Mesenchymal stem cell (in vitro differentiated cells and primary cell): ENCODE results near the gene ACSS1.
A peak's percentile ranks its signal among the peaks of the same experiment; 100 is the strongest.

ENCODE experiments used
- DNase-seq: peaks from one replicate; pipeline ENCODE4 v3.0.0-alpha.2; 2013
- H2AFZ ChIP-seq: one replicate; pipeline ENCODE4 v1.6.1; 2013; ENCODE audit warnings: low read depth, mild to moderate bottlenecking, control low read depth, inconsistent platforms, low read length, moderate library complexity
- H2AK5ac ChIP-seq: 2 replicates; pipeline ENCODE4 v1.6.1; 2013; ENCODE audit warnings: low read length, moderate library complexity, mild to moderate bottlenecking, inconsistent platforms; ENCODE audit not compliant: severe bottlenecking
- H2BK120ac ChIP-seq: one replicate; pipeline ENCODE4 v1.6.1; 2013; ENCODE audit warnings: low read depth, mild to moderate bottlenecking, inconsistent platforms, low read length, moderate library complexity
- H2BK12ac ChIP-seq, 2 experiments: one replicate each; pipeline ENCODE4 v1.6.1; 2013; ENCODE audit warnings: inconsistent platforms in 2 of 2, low read length in 2 of 2, mild to moderate bottlenecking in 2 of 2, moderate library complexity in 2 of 2, control low read depth in 1 of 2
- H2BK15ac ChIP-seq: one replicate; pipeline ENCODE4 v1.6.1; 2013; ENCODE audit warnings: mild to moderate bottlenecking, low read depth, inconsistent platforms; ENCODE audit not compliant: poor library complexity, severe bottlenecking
- H2BK5ac ChIP-seq: 2 replicates; pipeline ENCODE4 v1.6.1; 2013; ENCODE audit warnings: low read depth, mild to moderate bottlenecking, low read length, control low read depth, inconsistent platforms; ENCODE audit not compliant: poor library complexity, severe bottlenecking
- H3K14ac ChIP-seq, 2 experiments: one replicate each; pipeline ENCODE4 v1.6.1; 2013; ENCODE audit warnings: inconsistent platforms in 2 of 2, low read length in 2 of 2, control low read depth in 1 of 2, mild to moderate bottlenecking in 1 of 2, moderate library complexity in 1 of 2
- H3K18ac ChIP-seq, 2 experiments: one replicate each; pipeline ENCODE4 v1.6.1; 2013; ENCODE audit warnings: inconsistent platforms in 2 of 2, low read length in 2 of 2, control low read depth in 1 of 2, low read depth in 1 of 2, mild to moderate bottlenecking in 1 of 2
- H3K23ac ChIP-seq, 2 experiments: one replicate each; pipeline ENCODE4 v1.6.1; 2013; ENCODE audit warnings: inconsistent platforms in 2 of 2, low read length in 2 of 2, mild to moderate bottlenecking in 2 of 2, moderate library complexity in 2 of 2, control low read depth in 1 of 2
- H3K27ac ChIP-seq: 2 replicates; pipeline ENCODE4 v1.5.1; 2013; ENCODE audit warnings: mild to moderate bottlenecking, moderate library complexity, low read length, control low read depth, inconsistent platforms; ENCODE audit not compliant: poor library complexity, severe bottlenecking
- H3K27me3 ChIP-seq, 2 experiments: 2 replicates each; pipeline versions ENCODE4 v1.6.1 to v1.7.0; 2013; ENCODE audit warnings: low read length in 2 of 2, mild to moderate bottlenecking in 2 of 2, moderate library complexity in 2 of 2, control low read depth in 1 of 2, inconsistent platforms in 1 of 2; ENCODE audit not compliant: control insufficient read depth in 1 of 2, insufficient read depth in 1 of 2
- H3K36me3 ChIP-seq, 2 experiments: 2 replicates each; pipeline versions ENCODE4 v1.6.1 to v1.7.0; 2013; ENCODE audit warnings: low read length in 2 of 2, control low read depth in 1 of 2, inconsistent platforms in 1 of 2, low read depth in 1 of 2, mild to moderate bottlenecking in 1 of 2; ENCODE audit not compliant: insufficient read depth in 2 of 2, control insufficient read depth in 1 of 2
- H3K4ac ChIP-seq, 2 experiments: one replicate each; pipeline ENCODE4 v1.6.1; 2013; ENCODE audit warnings: inconsistent platforms in 2 of 2, low read length in 2 of 2, mild to moderate bottlenecking in 2 of 2, moderate library complexity in 2 of 2, control low read depth in 1 of 2, low read depth in 1 of 2
- H3K4me1 ChIP-seq: 2 replicates; pipeline ENCODE4 v1.6.1; 2013; ENCODE audit warnings: low read depth, low read length, control low read depth; ENCODE audit not compliant: control insufficient read depth, insufficient read depth
- H3K4me2 ChIP-seq: 2 replicates; pipeline ENCODE4 v1.6.1; 2013; ENCODE audit warnings: low read length, mild to moderate bottlenecking, inconsistent platforms; ENCODE audit not compliant: poor library complexity, severe bottlenecking
- H3K4me3 ChIP-seq, 2 experiments: 2 replicates each; pipeline versions ENCODE4 v1.5.1 to v1.7.0; 2013; ENCODE audit warnings: low read length in 2 of 2, mild to moderate bottlenecking in 2 of 2, control low read depth in 1 of 2, low read depth in 1 of 2; ENCODE audit not compliant: insufficient read depth in 1 of 2
- H3K79me1 ChIP-seq: replicated peaks from 2 replicates; pipeline ENCODE4 v1.6.1; 2013; ENCODE audit warnings: mild to moderate bottlenecking, control low read depth, low read length, inconsistent platforms; ENCODE audit not compliant: poor library complexity, severe bottlenecking
- H3K9ac ChIP-seq: 2 replicates; pipeline ENCODE4 v1.7.0; 2013; ENCODE audit warnings: mild to moderate bottlenecking, low read length, moderate library complexity
- H3K9me3 ChIP-seq: 2 replicates; pipeline ENCODE4 v1.7.0; 2013; ENCODE audit warnings: mild to moderate bottlenecking, low read length; ENCODE audit not compliant: control insufficient read depth
- H4K8ac ChIP-seq: one replicate; pipeline ENCODE4 v1.6.1; 2013; ENCODE audit warnings: inconsistent platforms, mild to moderate bottlenecking, low read length, moderate library complexity
- H4K91ac ChIP-seq: one replicate; pipeline ENCODE4 v1.6.1; 2013; ENCODE audit warnings: mild to moderate bottlenecking, low read length, inconsistent platforms
- WGBS: methylation state at CpG from one replicate; pipeline ENCODE4 v1.1.7; 2013; ENCODE audit warnings: mixed read lengths; 5-methylcytosine and 5-hydroxymethylcytosine counted together

The ACSS1 gene

DNA sequence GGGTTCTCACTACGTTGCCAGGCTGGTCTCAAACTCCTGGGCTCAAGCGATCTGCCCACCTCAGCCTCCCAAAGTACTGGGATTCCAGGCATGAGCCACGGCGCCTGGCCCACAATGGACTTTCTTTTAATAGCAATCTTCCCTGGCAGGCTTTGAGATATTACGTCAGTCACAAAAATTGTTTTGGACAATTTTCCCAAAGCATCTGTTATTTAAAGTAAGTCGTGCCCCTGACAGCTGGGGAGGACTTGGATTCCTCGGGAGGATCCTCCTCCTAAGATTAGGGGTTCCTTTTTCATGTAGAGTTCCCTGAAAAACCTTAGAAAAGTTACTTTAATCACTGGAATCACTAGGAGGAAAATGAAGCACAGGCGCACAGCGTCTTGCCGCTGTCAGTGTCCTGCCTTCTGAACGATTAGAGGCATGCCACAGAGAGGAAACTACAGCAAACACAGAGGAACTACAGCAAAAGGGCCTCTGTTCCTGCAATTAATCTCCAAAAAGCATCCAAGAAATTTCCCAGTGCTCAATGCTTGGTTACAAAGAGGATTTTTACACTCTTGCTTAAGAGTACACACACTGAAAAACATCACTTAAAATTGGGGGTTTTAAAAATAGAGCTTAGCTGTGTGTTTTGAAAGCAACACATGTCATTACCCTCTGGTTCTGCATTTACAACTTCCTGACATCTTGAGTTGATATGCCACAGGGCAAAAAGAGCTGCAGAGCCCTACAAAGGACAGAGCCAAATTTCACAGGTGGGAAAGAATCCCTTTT is 4.5 kb downstream of the ACSS1 start:
- Histone ChIP-seq H3K4me1 (peaks cover 32% of the 10 kb centered on the region), H3K4me3 (peak overlapping the region in 1 of 2 experiments; percentile 41), H3K27me3 (peaks cover 10 to 12% of the 10 kb centered on the region in 2 experiments), H3K18ac (no peak overlapping the region), H3K9ac (peak overlapping the region; percentile 53), H3K36me3 (no peaks in the 10 kb centered on the region), H2BK120ac (no peak overlapping the region), H3K4me2 (no peak overlapping the region), H3K4ac (no peak overlapping the region), H3K9me3 (no peaks in the 10 kb centered on the region), H3K27ac (no peak overlapping the region), H3K79me1 (peaks cover 10% of the 10 kb centered on the region), H2BK15ac (no peak overlapping the region), H3K14ac (no peak overlapping the region), H3K23ac (no peak overlapping the region), H4K91ac (no peak overlapping the region), H2BK5ac (no peak overlapping the region), H4K8ac (no peak overlapping the region), H2AK5ac (no peak overlapping the region), H2AFZ (no peak overlapping the region), H2BK12ac (no peak overlapping the region)
- 79% methylated on average over 11 of the region's 11 CpGs for WGBS
- no peak for DNase-seq

GRCh38 chr20:25052255-25053194 is 5.4 kb downstream of the ACSS1 start:
- Histone ChIP-seq H2BK15ac (no peak overlapping the region), H3K36me3 (no peaks in the 10 kb centered on the region), H3K4me2 (no peak overlapping the region), H2AK5ac (no peak overlapping the region), H3K27me3 (peaks cover 11 to 12% of the 10 kb centered on the region in 2 experiments), H3K4me3 (no peak overlapping the region), H3K9ac (peak overlapping the region; percentile 4), H3K9me3 (no peaks in the 10 kb centered on the region), H3K23ac (no peak overlapping the region), H3K18ac (no peak overlapping the region), H2BK5ac (no peak overlapping the region), H4K91ac (no peak overlapping the region), H2BK12ac (no peak overlapping the region), H3K14ac (no peak overlapping the region), H4K8ac (no peak overlapping the region), H3K27ac (no peak overlapping the region), H3K4ac (no peak overlapping the region), H3K4me1 (peaks cover 23% of the 10 kb centered on the region), H3K79me1 (peaks cover 13% of the 10 kb centered on the region), H2BK120ac (no peak overlapping the region), H2AFZ (no peak overlapping the region)
- 83% methylated on average over 14 of the region's 16 CpGs for WGBS
- DNase-seq, result no peak

DNA sequence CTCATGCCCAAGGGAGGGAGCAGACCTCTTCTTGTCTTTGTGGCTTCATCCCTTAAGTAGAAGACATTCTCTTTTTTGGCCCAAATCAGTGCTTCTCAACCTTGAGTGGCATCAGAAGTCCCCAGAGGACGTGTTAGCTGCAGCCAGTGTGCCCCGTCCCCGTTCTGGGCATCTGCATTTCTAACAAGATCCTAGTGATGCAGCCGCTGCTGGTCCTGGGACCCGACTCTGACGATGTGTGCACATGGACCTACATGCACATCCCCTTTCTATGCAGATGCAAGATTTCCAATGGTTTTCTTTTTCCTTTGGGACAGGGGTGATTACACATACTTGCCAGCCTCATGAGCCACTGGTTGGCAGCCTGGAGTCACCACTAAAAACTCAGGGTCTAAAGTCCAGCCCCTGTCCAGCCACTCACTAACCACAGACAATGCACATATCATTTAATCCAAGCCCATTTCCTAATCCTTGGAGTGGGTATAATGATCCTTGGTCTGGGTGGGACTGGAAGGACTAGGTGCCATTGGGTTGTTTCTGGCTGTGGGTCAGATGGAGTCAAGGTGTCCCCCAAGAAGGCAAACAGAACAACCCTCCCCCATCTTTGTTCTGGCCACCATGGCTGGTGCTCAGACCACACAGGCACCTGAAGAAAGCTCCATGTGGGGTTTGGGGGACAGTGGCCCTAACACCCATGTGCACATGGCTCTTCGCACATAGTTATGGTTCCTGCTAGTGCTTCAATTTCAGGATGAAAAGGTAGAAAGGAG is 6.4 kb downstream of the ACSS1 start:
- Histone ChIP-seq H3K4me1 (peaks cover 17% of the 10 kb centered on the region), H3K18ac (no peak overlapping the region), H3K4me3 (no peak overlapping the region), H3K4ac (no peak overlapping the region), H2BK15ac (no peak overlapping the region), H3K4me2 (no peak overlapping the region), H3K79me1 (peaks cover 13% of the 10 kb centered on the region), H4K91ac (no peak overlapping the region), H2AFZ (no peak overlapping the region), H2BK5ac (no peak overlapping the region), H4K8ac (no peak overlapping the region), H3K23ac (no peak overlapping the region), H3K27me3 (peaks cover 15% of the 10 kb centered on the region in 2 experiments), H3K9ac (no peak overlapping the region), H2BK120ac (no peak overlapping the region), H3K27ac (no peak overlapping the region), H3K36me3 (peaks cover 0 to 4% of the 10 kb centered on the region in 2 experiments), H3K14ac (no peak overlapping the region), H2AK5ac (no peak overlapping the region), H3K9me3 (no peaks in the 10 kb centered on the region), H2BK12ac (no peak overlapping the region)
- WGBS, result 82% methylated on average over 7 of the region's 7 CpGs
- no peak for DNase-seq
